Activated naive CD8-positive, alpha-beta T cell treated with anti-CD3 and anti-CD28 coated beads for 36 hours (primary cell): Measurements from ENCODE around the gene H2BW1. TPM values are rescaled to one million over a fixed set of nuclear protein-coding genes. Genes with fewer than 3 reads are reported as not detected.

ENCODE experiments used
- total RNA-seq, 2 experiments: library from RNA; stranded (reverse); gene quantifications; one replicate each; pipeline ENCODE4 v1.2.3, GENCODE V29; 2021

The H2BW1 gene
- total RNA-seq, 2 experiments from 2014 or later = not detected

Other genes with a start within 250 kb of the H2BW1 start
- gene PLP1, start 236.9 kb downstream of the H2BW1 start, total RNA-seq = not detected
- under 1 TPM; 0.34 to 0.60 TPM for gene RAB9B, start 181.5 kb downstream of the H2BW1 start, total RNA-seq
- gene TMSB15B, start 51.1 kb downstream of the H2BW1 start, total RNA-seq = 1 to 10 TPM; 7.3 to 8.0 TPM
- gene H2BW2, start 26.2 kb upstream of the H2BW1 start, total RNA-seq = not detected
- gene TMSB15C, start 62.5 kb upstream of the H2BW1 start, total RNA-seq = 1 to 10 TPM; 2.2 to 2.5 TPM
- 1 to 10 TPM; 5.5 to 5.8 TPM for gene ZCCHC18, start 98.8 kb upstream of the H2BW1 start, total RNA-seq
- gene SLC25A53, start 143.3 kb upstream of the H2BW1 start, total RNA-seq = 1 to 10 TPM; 5.2 to 5.8 TPM
- gene FAM199X, start 152.7 kb upstream of the H2BW1 start, total RNA-seq = 1 to 10 TPM; 7.8 to 8.1 TPM
- gene ESX1, start 241.2 kb upstream of the H2BW1 start, total RNA-seq = not detected